Neural cell (in vitro differentiated cells): ENCODE measurements around the gene HS6ST2. TPM values are rescaled to one million over a fixed set of nuclear protein-coding genes. Genes with fewer than 3 reads are reported as not detected.

Experiments used
- H2AFZ ChIP-seq: fragments of 200-600, 300-800 bp; sonication (generic), shearing (Covaris generic); 2 replicates; pipeline ENCODE4 v1.6.0; 2014; ENCODE audit warnings: low read depth, mild to moderate bottlenecking, antibody characterized with exemption, low read length, moderate library complexity
- H3F3A ChIP-seq: fragments of 200-600 bp; shearing (Covaris generic); 2 replicates; pipeline ENCODE4 v1.6.1; 2016; ENCODE audit warnings: mild to moderate bottlenecking, moderate library complexity, mixed read lengths, antibody characterized with exemption, low read length; ENCODE audit not compliant: insufficient read depth, poor library complexity, severe bottlenecking
- H3K27ac ChIP-seq: fragments of 200-600, 300-800 bp; sonication (generic), shearing (Covaris generic); 2 replicates; pipeline ENCODE4 v1.5.1; 2014; ENCODE audit warnings: mild to moderate bottlenecking, low read length, moderate library complexity
- H3K27me3 ChIP-seq: fragments of 300-800, 200-600 bp; sonication (generic), shearing (Covaris generic); 2 replicates; pipeline ENCODE4 v1.6.0; 2014; ENCODE audit warnings: mild to moderate bottlenecking, low read depth, low read length, moderate library complexity; ENCODE audit not compliant: insufficient read depth
- H3K36me3 ChIP-seq: fragments of 300-800, 200-600 bp; sonication (generic), shearing (Covaris generic); 2 replicates; pipeline ENCODE4 v1.5.1; 2014; ENCODE audit warnings: mild to moderate bottlenecking, antibody characterized with exemption, low read length, moderate library complexity; ENCODE audit not compliant: insufficient read depth
- H3K4me2 ChIP-seq: fragments of 300-800, 200-600 bp; sonication (generic), shearing (Covaris generic); 2 replicates; pipeline ENCODE4 v1.6.0; 2014; ENCODE audit warnings: mild to moderate bottlenecking, low read length
- H3K4me3 ChIP-seq: fragments of 300-800, 200-600 bp; sonication (generic), shearing (Covaris generic); 2 replicates; pipeline ENCODE4 v1.5.1; 2014; ENCODE audit warnings: mild to moderate bottlenecking, low read length, moderate library complexity
- H3K79me2 ChIP-seq: fragments of 200-600 bp; shearing (Covaris generic); replicated peaks from 2 replicates; pipeline ENCODE4 v1.6.0; 2014; ENCODE audit warnings: mild to moderate bottlenecking, low read length, moderate library complexity; ENCODE audit not compliant: insufficient read depth
- H3K9ac ChIP-seq: fragments of 300-800, 200-600 bp; sonication (generic), shearing (Covaris generic); 2 replicates; pipeline ENCODE4 v1.6.1; 2016; ENCODE audit warnings: mild to moderate bottlenecking, low read length, mixed read lengths
- H3K9me2 ChIP-seq: fragments of 200-600 bp; shearing (Covaris generic); 2 replicates; pipeline ENCODE4 v1.6.1; 2016; ENCODE audit warnings: mild to moderate bottlenecking, low read length, mixed read lengths; ENCODE audit not compliant: insufficient read depth
- H3K9me3 ChIP-seq: fragments of 200-600, 300-800 bp; sonication (generic), shearing (Covaris generic); 2 replicates; pipeline ENCODE4 v1.6.1; 2016; ENCODE audit warnings: mild to moderate bottlenecking, mixed run types, low read length, moderate library complexity, mixed read lengths
- H4K20me1 ChIP-seq: fragments of 200-600 bp; shearing (Covaris generic); 2 replicates; pipeline ENCODE4 v1.6.1; 2016; ENCODE audit warnings: mild to moderate bottlenecking, mixed run types; ENCODE audit not compliant: insufficient read depth
- CTCF ChIP-seq: fragments of 450-650 bp; IDR thresholded peaks from 2 replicates; pipeline ENCODE4 v1.5.1; 2014; ENCODE audit warnings: antibody characterized with exemption, mild to moderate bottlenecking, moderate library complexity; ENCODE audit not compliant: poor library complexity, severe bottlenecking
- EP300 ChIP-seq: fragments of 450-650 bp; conservative IDR thresholded peaks from 2 replicates; pipeline ENCODE4 v1.6.1; 2014; ENCODE audit warnings: antibody characterized with exemption, mild to moderate bottlenecking, moderate library complexity; ENCODE audit not compliant: poor library complexity, severe bottlenecking
- EZH2 ChIP-seq: fragments of 200-600, 300-800 bp; shearing (Covaris generic), sonication (generic); IDR thresholded peaks from 2 replicates; pipeline ENCODE4 v1.6.1; 2014; ENCODE audit warnings: antibody characterized with exemption, low read length, borderline replicate concordance, mild to moderate bottlenecking; ENCODE audit not compliant: insufficient read depth, poor library complexity, severe bottlenecking
- MXI1 ChIP-seq: fragments of 450-650 bp; conservative IDR thresholded peaks from 2 replicates; pipeline ENCODE4 v1.6.1; 2014; ENCODE audit warnings: antibody characterized with exemption, mild to moderate bottlenecking; ENCODE audit not compliant: poor library complexity, severe bottlenecking
- POLR2AphosphoS5 ChIP-seq: IDR thresholded peaks from 2 replicates; pipeline ENCODE4 v1.6.1; 2012
- RAD21 ChIP-seq: fragments of 450-650 bp; conservative IDR thresholded peaks from 2 replicates; pipeline ENCODE4 v1.6.1; 2014; ENCODE audit warnings: antibody characterized with exemption, mild to moderate bottlenecking, moderate library complexity
- REST ChIP-seq: IDR thresholded peaks from 2 replicates; pipeline ENCODE4 v1.6.1; 2012; ENCODE audit warnings: borderline replicate concordance
- SMC3 ChIP-seq: fragments of 450-650 bp; conservative IDR thresholded peaks from 2 replicates; pipeline ENCODE4 v1.6.1; 2014; ENCODE audit warnings: antibody characterized with exemption, mild to moderate bottlenecking, moderate library complexity; ENCODE audit not compliant: poor library complexity
- TAF1 ChIP-seq: IDR thresholded peaks from 2 replicates; pipeline ENCODE4 v1.6.1; 2012; ENCODE audit warnings: low read depth
- polyA plus RNA-seq: library from polyadenylated mRNA; depleted of rRNA; stranded (reverse); fragments of >200 nt; gene quantifications from 2 replicates; pipeline ENCODE4 v1.2.3, GENCODE V29; 2014

Gene HS6ST2
- polyA plus RNA-seq, 1 donor from 2014 or later, result 43.0 TPM

GRCh38 chrX:132940727-132941327, 17.6 kb downstream of the HS6ST2 start:
- no peaks in the 10 kb centered on the region for H3K79me2 ChIP-seq
- H3K9ac ChIP-seq, result no peak overlapping the region
- H3K27me3 ChIP-seq, result no peaks in the 10 kb centered on the region
- H3F3A ChIP-seq, result no peaks in the 10 kb centered on the region
- H3K36me3 ChIP-seq, result no peaks in the 10 kb centered on the region
- no peak overlapping the region for H3K4me3 ChIP-seq
- no peak overlapping the region for H3K4me2 ChIP-seq
- H2AFZ ChIP-seq, result no peak overlapping the region
- TF ChIP-seq CTCF (no peak), MXI1 (no peak), POLR2AphosphoS5 (no peak), TAF1 (no peak), EP300 (no peak), EZH2 (no peak), RAD21 (no peak), REST (no peak), SMC3 (no peak)
- H3K27ac ChIP-seq, result no peak overlapping the region
- no peaks in the 10 kb centered on the region for H3K9me2 ChIP-seq
- no peaks in the 10 kb centered on the region for H4K20me1 ChIP-seq
- no peaks in the 10 kb centered on the region for H3K9me3 ChIP-seq

- no peak overlapping the region for H3K9ac ChIP-seq
- H3K79me2 ChIP-seq, result no peaks in the 10 kb centered on the region
- H3K9me3 ChIP-seq, result no peaks in the 10 kb centered on the region
- no peak overlapping the region for H3K27ac ChIP-seq
- no peak overlapping the region for H2AFZ ChIP-seq
- TF ChIP-seq EZH2, result no peak
- no peak for TF ChIP-seq CTCF
- TF ChIP-seq POLR2AphosphoS5, result no peak
- TF ChIP-seq RAD21, result no peak
- no peak for TF ChIP-seq EP300
- TF ChIP-seq MXI1, result no peak
- no peak for TF ChIP-seq TAF1
- no peak for TF ChIP-seq REST
- no peaks in the 10 kb centered on the region for H3F3A ChIP-seq
- H3K4me2 ChIP-seq, result no peak overlapping the region
- no peak overlapping the region for H3K4me3 ChIP-seq
- no peaks in the 10 kb centered on the region for H4K20me1 ChIP-seq
- H3K36me3 ChIP-seq, result no peaks in the 10 kb centered on the region
- H3K27me3 ChIP-seq, result no peaks in the 10 kb centered on the region
- no peaks in the 10 kb centered on the region for H3K9me2 ChIP-seq
Observed at GRCh38 chrX:132933170-132933569, 25.3 kb downstream of the HS6ST2 start.
